ENCODE measurements around the gene LCE2B. TPM values are rescaled to one million over a fixed set of nuclear protein-coding genes. Genes with fewer than 3 reads are reported as not detected.
"Not testable (repeated sequence)": the region's sequence is repeated elsewhere in the genome, so short reads cannot be mapped to it uniquely, and the experiment has no call there.

Gene LCE2B
- total RNA-seq (not detected), polyA plus RNA-seq (not detected), total RNA-seq (not detected)

- H3K4me3 Mint-ChIP-seq; H3K9me3 ChIP-seq (ENCODE audit: control insufficient read depth in 2 of 3, low read length in 3 of 3); DNase-seq; H3K4me3 ChIP-seq (ENCODE audit: low read length); H3K4me1 ChIP-seq (ENCODE audit: control insufficient read depth in 2 of 2, insufficient read depth in 2 of 2, low read length in 2 of 2); intact Hi-C loops (cut with micrococcal nuclease); H3K27ac ChIP-seq (ENCODE audit: low read depth, low read length); H3K36me3 ChIP-seq (ENCODE audit: control insufficient read depth in 2 of 3, insufficient read depth in 3 of 3, low read length in 3 of 3); H3K27ac Mint-ChIP-seq; H3K4me1 Mint-ChIP-seq; H3K27me3 ChIP-seq (ENCODE audit: control insufficient read depth in 2 of 2, insufficient read depth in 2 of 2, low read length in 2 of 2); CTCF ChIA-PET; ATAC-seq; POLR2A ChIA-PET; H3K9me3 Mint-ChIP-seq; H3K36me3 Mint-ChIP-seq: not testable (repeated sequence)
- H3K27me3 Mint-ChIP-seq = peaks cover 5 to 69% (median 45%) of the 10 kb centered on the region in 5 donors
These were observed at the start of gene LCE2B for GRCh38 chr1:152685823-152686222. Gene LCE2B (plus strand): TSS chr1:152686123. CDS start chr1:152686844, 721 bp downstream.

GRCh38 chr1:152640351-152640750 lies 45.6 kb upstream of the LCE2B start:
- ATAC-seq = no peak
- POLR2A ChIA-PET = no interaction called here
- CTCF ChIA-PET = no interaction called here

GRCh38 chr1:152643945-152644344 lies 42.0 kb upstream of the LCE2B start:
- H3K9me3 ChIP-seq (ENCODE audit: control insufficient read depth in 2 of 3, low read length in 3 of 3) = no peaks in the 10 kb centered on the region
- no peak overlapping the region for H3K27ac Mint-ChIP-seq
- CTCF ChIA-PET = no interaction called here
- no peak overlapping the region for H3K4me3 ChIP-seq (ENCODE audit: low read length)
- H3K9me3 Mint-ChIP-seq = peaks cover 0 to 10% (median 0%) of the 10 kb centered on the region in 11 donors
- no peak for ATAC-seq
- no peaks in the 10 kb centered on the region for H3K36me3 Mint-ChIP-seq
- H3K27ac ChIP-seq (ENCODE audit: low read depth, low read length) = no peak overlapping the region
- no peaks in the 10 kb centered on the region for H3K27me3 ChIP-seq (ENCODE audit: control insufficient read depth in 2 of 2, insufficient read depth in 2 of 2, low read length in 2 of 2)
- H3K4me3 Mint-ChIP-seq = no peak overlapping the region
- POLR2A ChIA-PET = no interaction called here
- peaks cover 0 to 2% (median 0%) of the 10 kb centered on the region in 7 donors for H3K4me1 Mint-ChIP-seq
- peaks cover 9 to 42% (median 29%) of the 10 kb centered on the region in 5 donors for H3K27me3 Mint-ChIP-seq
- DNase-seq = no peak
- H3K36me3 ChIP-seq (ENCODE audit: control insufficient read depth in 2 of 3, insufficient read depth in 3 of 3, low read length in 3 of 3) = no peaks in the 10 kb centered on the region
- intact Hi-C loops (cut with micrococcal nuclease) = no loop called here
- no peaks in the 10 kb centered on the region for H3K4me1 ChIP-seq (ENCODE audit: control insufficient read depth in 2 of 2, insufficient read depth in 2 of 2, low read length in 2 of 2)

More at GRCh38 chr1:152640351-152640750, 45.6 kb upstream of the LCE2B start:
- intact Hi-C loops (cut with micrococcal nuclease) = no loop called here
- Mint-ChIP-seq H3K27ac (no peak overlapping the region), H3K27me3 (peaks cover 5 to 22% (median 11%) of the 10 kb centered on the region in 5 donors), H3K9me3 (peaks cover 0 to 12% (median 0%) of the 10 kb centered on the region in 11 donors), H3K4me1 (peaks cover 0 to 2% (median 0%) of the 10 kb centered on the region in 7 donors), H3K36me3 (no peaks in the 10 kb centered on the region), H3K4me3 (no peak overlapping the region)
- H3K9me3 ChIP-seq (ENCODE audit: control insufficient read depth in 2 of 3, low read length in 3 of 3) = no peaks in the 10 kb centered on the region
- H3K36me3 ChIP-seq (ENCODE audit: control insufficient read depth in 2 of 3, insufficient read depth in 3 of 3, low read length in 3 of 3) = no peaks in the 10 kb centered on the region
- DNase-seq = no peak
- H3K27me3 ChIP-seq (ENCODE audit: control insufficient read depth in 2 of 2, insufficient read depth in 2 of 2, low read length in 2 of 2) = no peaks in the 10 kb centered on the region
- no peak overlapping the region for H3K27ac ChIP-seq (ENCODE audit: low read depth, low read length)
- no peak overlapping the region for H3K4me3 ChIP-seq (ENCODE audit: low read length)
- H3K4me1 ChIP-seq (ENCODE audit: control insufficient read depth in 2 of 2, insufficient read depth in 2 of 2, low read length in 2 of 2) = no peaks in the 10 kb centered on the region

GRCh38 chr1:152645146-152645545 lies 40.8 kb upstream of the LCE2B start:
- H3K27me3 Mint-ChIP-seq = peaks cover 10 to 42% (median 35%) of the 10 kb centered on the region in 5 donors
- no peaks in the 10 kb centered on the region for H3K4me1 ChIP-seq (ENCODE audit: control insufficient read depth in 2 of 2, insufficient read depth in 2 of 2, low read length in 2 of 2)
- ChIA-PET CTCF (interaction anchor here (0.9 kb wide), 1 partner anchor 9 kb away, joined by 3 read pairs; no protein-coding TSS in a partner anchor), POLR2A (no interaction called here)
- H3K4me1 Mint-ChIP-seq = peaks cover 0 to 2% (median 0%) of the 10 kb centered on the region in 7 donors
- no peak overlapping the region for H3K4me3 Mint-ChIP-seq
- no peaks in the 10 kb centered on the region for H3K9me3 ChIP-seq (ENCODE audit: control insufficient read depth in 2 of 3, low read length in 3 of 3)
- ATAC-seq (no peak), DNase-seq (no peak)
- H3K36me3 ChIP-seq (ENCODE audit: control insufficient read depth in 2 of 3, insufficient read depth in 3 of 3, low read length in 3 of 3) = no peaks in the 10 kb centered on the region
- intact Hi-C loops (cut with micrococcal nuclease) = no loop called here
- H3K4me3 ChIP-seq (ENCODE audit: low read length) = no peak overlapping the region
- no peak overlapping the region for H3K27ac Mint-ChIP-seq
- no peaks in the 10 kb centered on the region for H3K27me3 ChIP-seq (ENCODE audit: control insufficient read depth in 2 of 2, insufficient read depth in 2 of 2, low read length in 2 of 2)
- no peak overlapping the region for H3K27ac ChIP-seq (ENCODE audit: low read depth, low read length)
- H3K36me3 Mint-ChIP-seq = no peaks in the 10 kb centered on the region
- peaks cover 0 to 4% (median 0%) of the 10 kb centered on the region in 11 donors for H3K9me3 Mint-ChIP-seq

GRCh38 chr1:152646656-152647055 lies 39.3 kb upstream of the LCE2B start:
- Mint-ChIP-seq H3K27me3 (peaks cover 18 to 49% (median 44%) of the 10 kb centered on the region in 5 donors), H3K36me3 (no peaks in the 10 kb centered on the region), H3K27ac (no peak overlapping the region), H3K4me1 (peaks cover 0 to 2% (median 0%) of the 10 kb centered on the region in 7 donors), H3K4me3 (no peak overlapping the region), H3K9me3 (peaks cover 0 to 2% (median 0%) of the 10 kb centered on the region in 11 donors)
- no peak for ATAC-seq
- POLR2A ChIA-PET = no interaction called here
- Histone ChIP-seq H3K4me1 (ENCODE audit: control insufficient read depth in 2 of 2, insufficient read depth in 2 of 2, low read length in 2 of 2) (no peaks in the 10 kb centered on the region), H3K27ac (ENCODE audit: low read depth, low read length) (no peak overlapping the region), H3K4me3 (ENCODE audit: low read length) (no peak overlapping the region), H3K36me3 (ENCODE audit: control insufficient read depth in 2 of 3, insufficient read depth in 3 of 3, low read length in 3 of 3) (no peaks in the 10 kb centered on the region), H3K9me3 (ENCODE audit: control insufficient read depth in 2 of 3, low read length in 3 of 3) (no peaks in the 10 kb centered on the region), H3K27me3 (ENCODE audit: control insufficient read depth in 2 of 2, insufficient read depth in 2 of 2, low read length in 2 of 2) (no peaks in the 10 kb centered on the region)
- CTCF ChIA-PET = no interaction called here
- no peak for DNase-seq
- intact Hi-C loops (cut with micrococcal nuclease) = no loop called here

GRCh38 chr1:152654110-152654509 lies 31.8 kb upstream of the LCE2B start:
- no peak overlapping the region for H3K4me3 Mint-ChIP-seq

GRCh38 chr1:152656459-152656858 lies 29.5 kb upstream of the LCE2B start:
- no peaks in the 10 kb centered on the region for H3K9me3 ChIP-seq (ENCODE audit: control insufficient read depth in 2 of 3, low read length in 3 of 3)
- CTCF ChIA-PET = no interaction called here
- Mint-ChIP-seq H3K9me3 (no peaks in the 10 kb centered on the region), H3K27ac (no peak overlapping the region), H3K27me3 (peaks cover 4 to 21% (median 13%) of the 10 kb centered on the region in 5 donors), H3K4me1 (peaks cover 0 to 4% (median 0%) of the 10 kb centered on the region in 7 donors), H3K36me3 (no peaks in the 10 kb centered on the region), H3K4me3 (no peak overlapping the region)
- ATAC-seq = no peak
- H3K4me3 ChIP-seq (ENCODE audit: low read length) = no peak overlapping the region
- no peak overlapping the region for H3K27ac ChIP-seq (ENCODE audit: low read depth, low read length)
- H3K4me1 ChIP-seq (ENCODE audit: control insufficient read depth in 2 of 2, insufficient read depth in 2 of 2, low read length in 2 of 2) = no peaks in the 10 kb centered on the region
- DNase-seq = no peak
- intact Hi-C loops (cut with micrococcal nuclease) = no loop called here
- H3K36me3 ChIP-seq (ENCODE audit: control insufficient read depth in 2 of 3, insufficient read depth in 3 of 3, low read length in 3 of 3) = no peaks in the 10 kb centered on the region
- no peaks in the 10 kb centered on the region for H3K27me3 ChIP-seq (ENCODE audit: control insufficient read depth in 2 of 2, insufficient read depth in 2 of 2, low read length in 2 of 2)
- POLR2A ChIA-PET = no interaction called here

More at GRCh38 chr1:152654110-152654509, 31.8 kb upstream of the LCE2B start:
- peaks cover 19 to 32% (median 31%) of the 10 kb centered on the region in 5 donors for H3K27me3 Mint-ChIP-seq
- Histone ChIP-seq H3K4me3 (ENCODE audit: low read length) (no peak overlapping the region), H3K27ac (ENCODE audit: low read depth, low read length) (no peak overlapping the region), H3K36me3 (ENCODE audit: control insufficient read depth in 2 of 3, insufficient read depth in 3 of 3, low read length in 3 of 3) (no peaks in the 10 kb centered on the region), H3K4me1 (ENCODE audit: control insufficient read depth in 2 of 2, insufficient read depth in 2 of 2, low read length in 2 of 2) (no peaks in the 10 kb centered on the region), H3K9me3 (ENCODE audit: control insufficient read depth in 2 of 3, low read length in 3 of 3) (no peaks in the 10 kb centered on the region), H3K27me3 (ENCODE audit: control insufficient read depth in 2 of 2, insufficient read depth in 2 of 2, low read length in 2 of 2) (no peaks in the 10 kb centered on the region)
- ChIA-PET POLR2A (no interaction called here), CTCF (interaction anchor here (0.6 to 1.2 kb wide), 3 partner anchors 8 to 18 kb away, joined by 3 read pairs; no protein-coding TSS in a partner anchor)
- ATAC-seq (no peak), DNase-seq (peak in 5 of 9 donors; percentile 7 to 49 (median 13))
- intact Hi-C loops (cut with micrococcal nuclease) = no loop called here
- no peaks in the 10 kb centered on the region for H3K36me3 Mint-ChIP-seq
- H3K4me1 Mint-ChIP-seq = peaks cover 0 to 4% (median 0%) of the 10 kb centered on the region in 7 donors
- H3K9me3 Mint-ChIP-seq = no peaks in the 10 kb centered on the region
- no peak overlapping the region for H3K27ac Mint-ChIP-seq
